NB4 (cell line): ENCODE data around the gene DOCK2.

Experiments
- CTCF ChIP-seq: IDR thresholded peaks from one replicate; pipeline ENCODE4 v1.5.1; 2012; ENCODE audit warnings: low read depth, low read length
- MAX ChIP-seq: IDR thresholded peaks from 2 replicates; pipeline ENCODE4 v1.6.1; 2011; ENCODE audit warnings: low read depth, low read length
- MYC ChIP-seq: IDR thresholded peaks from 2 replicates; pipeline ENCODE4 v1.6.1; 2011; ENCODE audit warnings: low read depth, low read length
- POLR2A ChIP-seq: IDR thresholded peaks from 2 replicates; pipeline ENCODE4 v1.6.1; 2011; ENCODE audit warnings: mild to moderate bottlenecking; ENCODE audit not compliant: insufficient read length; ENCODE audit errors: extremely low read depth

- TF ChIP-seq CTCF (no peak), POLR2A (no peak), MYC (no peak), MAX (no peak)
These were observed 489.6 kb downstream of the DOCK2 start for GRCh38 chr5:170126626-170127025.
